BJ (cell line): ENCODE data around the gene ATE1. TPM values are rescaled to one million over a fixed set of nuclear protein-coding genes. Genes with fewer than 3 reads are reported as not detected.

Experiments used
- CTCF ChIA-PET: fragments of 350-600 bp; formaldehyde crosslinking; extraction: SDS; loops from one replicate; lab custom pipeline; 2021; ENCODE audit warnings: antibody characterized with exemption, inconsistent platforms; lab: Yijun Ruan, JAX
- POLR2A ChIA-PET: fragments of 300-600 bp; sonication (Branson Sonifier 250); formaldehyde crosslinking; extraction: SDS; loops from one replicate; lab custom pipeline; 2021; ENCODE audit warnings: antibody characterized with exemption; lab: Charles Lee
- DNase-seq: peaks from one replicate; pipeline ENCODE4 v3.0.0-alpha.2; 2011; ENCODE audit warnings: low read depth
- H3K27me3 ChIP-seq: 2 replicates; pipeline ENCODE4 v1.6.0; 2011; ENCODE audit warnings: low read length; ENCODE audit not compliant: control insufficient read depth, insufficient read depth
- H3K36me3 ChIP-seq: 2 replicates; pipeline ENCODE4 v1.5.1; 2011; ENCODE audit warnings: low read length; ENCODE audit not compliant: control insufficient read depth, insufficient read depth
- H3K4me3 ChIP-seq: 2 replicates; pipeline ENCODE4 v1.5.1; 2011; ENCODE audit warnings: low read depth, mild to moderate bottlenecking, control low read depth, low read length
- CTCF ChIP-seq: IDR thresholded peaks from 2 replicates; pipeline ENCODE4 v1.5.1; 2011; ENCODE audit warnings: low read depth, mild to moderate bottlenecking, control low read depth, inconsistent platforms, low read length, moderate library complexity; ENCODE audit not compliant: insufficient read depth
- polyA plus RNA-seq: library from polyadenylated mRNA; depleted of rRNA; stranded (reverse); fragments of >200 nt; gene quantifications from 2 replicates; pipeline ENCODE4 v1.2.3, GENCODE V29; 2011

ATE1 gene
- polyA plus RNA-seq, 1 experiment: 7.4 TPM

- Histone ChIP-seq H3K4me3 (no peak overlapping the region), H3K27me3 (no peaks in the 10 kb centered on the region), H3K36me3 (peaks cover 1% of the 10 kb centered on the region; the same call in 1 of the 2 replicates)
- ChIA-PET POLR2A (no interaction called here), CTCF (interaction anchor here (0.9 kb wide), 1 partner anchor 23 kb away, joined by 3 read pairs; no protein-coding TSS in a partner anchor)
- no peak for TF ChIP-seq CTCF
- no peak for DNase-seq
These were observed 127.0 kb downstream of the ATE1 start for GRCh38 chr10:121800831-121801230.

GRCh38 chr10:121800146-121800545, 127.7 kb downstream of the ATE1 start:
- CTCF ChIA-PET: no interaction called here

DNA sequence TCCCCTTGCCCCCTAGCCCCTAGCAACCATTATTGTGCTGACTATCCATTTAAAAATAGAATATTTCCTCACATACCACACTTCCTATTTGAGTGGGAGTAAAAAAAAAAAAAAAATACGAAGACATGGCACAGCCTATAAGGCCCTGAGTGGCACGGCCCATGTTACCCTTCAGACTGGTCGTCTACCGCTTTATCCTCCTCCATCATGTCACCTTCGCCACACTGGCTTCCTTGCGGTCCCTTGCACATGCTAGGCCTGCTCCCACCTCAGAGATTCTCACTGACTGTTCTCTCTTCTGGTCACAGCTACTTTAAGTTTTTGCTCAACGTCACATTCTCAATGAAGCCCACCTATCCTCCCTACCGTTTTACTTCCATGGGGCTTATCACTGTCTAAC, 130.3 kb downstream of the ATE1 start:
- Histone ChIP-seq H3K4me3 (no peak overlapping the region), H3K36me3 (peaks cover 1% of the 10 kb centered on the region; the same call in 1 of the 2 replicates), H3K27me3 (no peaks in the 10 kb centered on the region)
- no peak for DNase-seq
- ChIA-PET CTCF (no interaction called here), POLR2A (no interaction called here)
- no peak for TF ChIP-seq CTCF

More at GRCh38 chr10:121800146-121800545, 127.7 kb downstream of the ATE1 start:
- no peaks in the 10 kb centered on the region for H3K27me3 ChIP-seq
- no peak for TF ChIP-seq CTCF
- H3K36me3 ChIP-seq: peaks cover 1% of the 10 kb centered on the region; the same call in 1 of the 2 replicates
- H3K4me3 ChIP-seq: no peak overlapping the region
- no peak for DNase-seq
- POLR2A ChIA-PET: no interaction called here

DNA sequence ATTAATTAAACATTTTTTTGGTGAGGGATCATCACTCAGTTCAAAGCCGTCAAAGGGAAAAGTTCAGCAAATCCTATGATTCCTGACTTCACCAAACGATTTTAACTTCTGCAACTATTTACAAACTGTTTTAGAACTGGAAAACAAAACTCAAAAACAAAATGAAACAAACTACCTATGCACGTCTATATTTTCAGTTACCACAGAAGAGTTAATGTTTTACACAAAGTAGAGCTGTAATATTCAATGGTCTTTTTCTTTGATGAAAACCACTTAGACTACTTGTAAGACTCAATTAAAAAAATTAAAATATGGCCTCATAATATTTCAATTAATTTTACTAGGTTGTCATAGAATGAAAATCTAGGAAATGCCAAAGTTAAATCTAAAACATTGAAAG, 131.5 kb downstream of the ATE1 start:
- ChIA-PET CTCF (no interaction called here), POLR2A (no interaction called here)
- DNase-seq: no peak
- no peaks in the 10 kb centered on the region for H3K27me3 ChIP-seq
- no peak overlapping the region for H3K4me3 ChIP-seq
- no peak for TF ChIP-seq CTCF
- peaks cover 1% of the 10 kb centered on the region; the same call in 1 of the 2 replicates for H3K36me3 ChIP-seq

GRCh38 chr10:121792198-121792597, 135.6 kb downstream of the ATE1 start:
- Histone ChIP-seq H3K4me3 (no peak overlapping the region), H3K27me3 (no peaks in the 10 kb centered on the region), H3K36me3 (no peaks in the 10 kb centered on the region)
- POLR2A ChIA-PET: no interaction called here
- DNase-seq: no peak
- TF ChIP-seq CTCF: no peak
- CTCF ChIA-PET: no interaction called here
